Fibroblast of pulmonary artery (primary cell): ENCODE measurements around the gene BCL3.
"Not testable (repeated sequence)": the region's sequence is repeated elsewhere in the genome, so short reads cannot be mapped to it uniquely, and the experiment has no call there.

Experiments used
- DNase-seq: peaks from one replicate; pipeline ENCODE4 v3.0.0-alpha.2; 2010; ENCODE audit warnings: low read depth
- H3K4me3 ChIP-seq: replicated peaks from 2 replicates; pipeline ENCODE4 v1.5.1; 2011; ENCODE audit warnings: low read depth, mild to moderate bottlenecking, control low read depth, low read length, moderate library complexity
- CTCF ChIP-seq: IDR thresholded peaks from 2 replicates; pipeline ENCODE4 v1.5.1; 2011; ENCODE audit warnings: mild to moderate bottlenecking, control low read depth, low read length, inconsistent platforms; ENCODE audit errors: missing control alignments

Gene BCL3

GRCh38 chr19:44714597-44715169, 33.8 kb upstream of the BCL3 start:
- no peak for DNase-seq
- no peak for TF ChIP-seq CTCF

GRCh38 chr19:44717603-44718002, 30.9 kb upstream of the BCL3 start:
- H3K4me3 ChIP-seq: no peak overlapping the region
- TF ChIP-seq CTCF: no peak
- DNase-seq: no peak

More at GRCh38 chr19:44714597-44715169, 33.8 kb upstream of the BCL3 start:
- no peak overlapping the region for H3K4me3 ChIP-seq

- H3K4me3 ChIP-seq: peak overlapping the region; percentile 35
- no peak for TF ChIP-seq CTCF
- peak; percentile 93 for DNase-seq
Observed at GRCh38 chr19:44718441-44719261, 29.9 kb upstream of the BCL3 start.

- no peak overlapping the region for H3K4me3 ChIP-seq
- DNase-seq: no peak
- TF ChIP-seq CTCF: no peak
Observed at GRCh38 chr19:44719262-44719701, 29.2 kb upstream of the BCL3 start.

- not testable (repeated sequence) for DNase-seq, H3K4me3 ChIP-seq
Observed at GRCh38 chr19:44720396-44720795, 28.1 kb upstream of the BCL3 start.

GRCh38 chr19:44720945-44721344, 27.6 kb upstream of the BCL3 start:
- no peak for DNase-seq
- no peak for TF ChIP-seq CTCF

GRCh38 chr19:44721369-44721768, 27.1 kb upstream of the BCL3 start:
- DNase-seq, H3K4me3 ChIP-seq: not testable (repeated sequence)

More at GRCh38 chr19:44720945-44721344, 27.6 kb upstream of the BCL3 start:
- H3K4me3 ChIP-seq: no peak overlapping the region
